ENCODE data around the gene CPM.

- TF ChIP-seq, protein P1, sequence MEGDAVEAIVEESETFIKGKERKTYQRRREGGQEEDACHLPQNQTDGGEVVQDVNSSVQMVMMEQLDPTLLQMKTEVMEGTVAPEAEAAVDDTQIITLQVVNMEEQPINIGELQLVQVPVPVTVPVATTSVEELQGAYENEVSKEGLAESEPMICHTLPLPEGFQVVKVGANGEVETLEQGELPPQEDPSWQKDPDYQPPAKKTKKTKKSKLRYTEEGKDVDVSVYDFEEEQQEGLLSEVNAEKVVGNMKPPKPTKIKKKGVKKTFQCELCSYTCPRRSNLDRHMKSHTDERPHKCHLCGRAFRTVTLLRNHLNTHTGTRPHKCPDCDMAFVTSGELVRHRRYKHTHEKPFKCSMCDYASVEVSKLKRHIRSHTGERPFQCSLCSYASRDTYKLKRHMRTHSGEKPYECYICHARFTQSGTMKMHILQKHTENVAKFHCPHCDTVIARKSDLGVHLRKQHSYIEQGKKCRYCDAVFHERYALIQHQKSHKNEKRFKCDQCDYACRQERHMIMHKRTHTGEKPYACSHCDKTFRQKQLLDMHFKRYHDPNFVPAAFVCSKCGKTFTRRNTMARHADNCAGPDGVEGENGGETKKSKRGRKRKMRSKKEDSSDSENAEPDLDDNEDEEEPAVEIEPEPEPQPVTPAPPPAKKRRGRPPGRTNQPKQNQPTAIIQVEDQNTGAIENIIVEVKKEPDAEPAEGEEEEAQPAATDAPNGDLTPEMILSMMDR (IDR thresholded peaks at IDR 0.05), result no peak
- no peak for TF ChIP-seq POLR2A (IDR thresholded peaks at IDR 0.05)
Observed at GRCh38 chr12:68828672-68829068, 104.3 kb downstream of the CPM start.

All from lower leg skin (tissue), 3 donors.